Activated T-cell treated with anti-CD3 and anti-CD28 coated beads, Interleukin-2, amount 50 U/mL, for 72 hours (primary cell): ENCODE data around the gene KANSL1L. TPM values are rescaled to one million over a fixed set of nuclear protein-coding genes. Genes with fewer than 3 reads are reported as not detected.
A peak's percentile ranks its signal among the peaks of the same experiment; 100 is the strongest.

Experiments used
- ATAC-seq, 2 donors: fragments of 150-1000 bp; cut with Tn5 transposase; replicated peaks in 1 of 2; 2 replicates each; pipeline ENCODE4 v1.10.0; 2021; ENCODE audit warnings: moderate library complexity in 2 of 2, mild to moderate bottlenecking in 1 of 2
- DNase-seq, 2 donors: peaks; one replicate each; pipeline ENCODE4 v3.0.0; 2021 to 2022; ENCODE audit warnings: mixed read lengths in 1 of 2
- H3K27ac Mint-ChIP-seq: one replicate; pipeline ENCODE4 v1.8.0; 2022; ENCODE audit warnings: mild to moderate bottlenecking, moderate library complexity, mixed read lengths
- H3K27me3 Mint-ChIP-seq: one replicate; pipeline ENCODE4 v1.8.0; 2022; ENCODE audit warnings: low read depth, mixed read lengths
- H3K36me3 Mint-ChIP-seq, 2 donors: one replicate each; pipeline ENCODE4 v1.8.0; 2022; ENCODE audit warnings: mixed read lengths in 2 of 2, mild to moderate bottlenecking in 1 of 2; ENCODE audit not compliant: insufficient read depth in 2 of 2
- H3K4me1 Mint-ChIP-seq: one replicate; pipeline ENCODE4 v1.8.0; 2022; ENCODE audit warnings: low read depth, mixed read lengths
- H3K4me3 Mint-ChIP-seq, 2 donors: one replicate each; pipeline ENCODE4 v1.8.0; 2022; ENCODE audit warnings: mild to moderate bottlenecking in 2 of 2, mixed read lengths in 2 of 2, moderate library complexity in 2 of 2
- H3K9me3 Mint-ChIP-seq, 2 donors: one replicate each; pipeline ENCODE4 v1.8.0; 2022; ENCODE audit warnings: mixed read lengths in 2 of 2
- total RNA-seq, 2 donors: library from RNA; stranded (reverse); gene quantifications; one replicate each; pipeline ENCODE4 v1.2.3, GENCODE V29; 2022

KANSL1L gene
- total RNA-seq, 2 donors from 2014 or later: 7.8 to 10.5 TPM

GRCh38 chr2:210170446-210171303 lies 534 bp downstream of the KANSL1L start:
- peaks cover 34% of the 10 kb centered on the region for H3K4me1 Mint-ChIP-seq
- peak overlapping the region; percentile 98 for H3K27ac Mint-ChIP-seq
- peak overlapping the region; percentile 97 to 100 for H3K4me3 Mint-ChIP-seq
- H3K36me3 Mint-ChIP-seq: no peaks in the 10 kb centered on the region
- H3K9me3 Mint-ChIP-seq: no peaks in the 10 kb centered on the region
- ATAC-seq: peak; percentile 78 to 79
- peak; percentile 97 for DNase-seq
- peaks cover 8% of the 10 kb centered on the region for H3K27me3 Mint-ChIP-seq

GRCh38 chr2:210170196-210170445 lies 1.1 kb downstream of the KANSL1L start:
- Mint-ChIP-seq H3K4me3 (peak overlapping the region; percentile 97 to 100), H3K36me3 (no peaks in the 10 kb centered on the region), H3K27me3 (peaks cover 8% of the 10 kb centered on the region), H3K4me1 (peaks cover 34% of the 10 kb centered on the region), H3K27ac (peak overlapping the region; percentile 98), H3K9me3 (no peaks in the 10 kb centered on the region)
- DNase-seq (no peak), ATAC-seq (no peak)

DNA sequence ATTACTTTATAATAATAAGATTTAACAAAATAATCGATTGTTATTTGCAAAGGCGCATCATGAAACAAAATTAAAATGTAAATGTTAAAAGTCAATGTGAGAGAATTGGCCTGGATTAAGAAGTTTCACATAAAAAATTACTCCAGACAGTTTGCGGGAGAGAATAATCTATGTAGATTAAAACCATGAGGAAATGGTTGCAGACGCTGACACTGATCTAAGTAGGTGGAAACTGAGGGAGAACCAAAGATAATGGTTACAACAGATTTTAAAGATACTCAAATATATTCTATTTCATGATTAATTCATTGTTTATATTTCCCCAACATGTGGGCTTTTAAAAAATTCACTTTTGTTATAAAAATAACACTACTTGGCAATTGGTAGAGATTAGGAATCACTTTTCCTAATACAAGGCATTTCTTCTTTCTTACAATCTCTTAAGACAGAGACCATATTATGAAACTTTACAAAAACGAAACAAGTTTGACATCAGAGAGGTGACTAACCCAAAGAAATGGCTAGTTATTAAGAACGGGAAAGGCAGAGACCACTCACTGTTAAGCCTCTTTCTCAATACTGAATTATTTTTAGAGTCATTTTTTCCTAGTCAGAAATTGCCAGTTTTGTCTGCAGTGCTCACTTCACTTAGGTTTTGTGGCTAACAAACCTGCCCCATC lies 1.6 kb downstream of the KANSL1L start:
- Mint-ChIP-seq H3K4me3 (peak overlapping the region; percentile 97 to 100), H3K9me3 (no peaks in the 10 kb centered on the region), H3K27ac (peak overlapping the region; percentile 98), H3K36me3 (no peaks in the 10 kb centered on the region), H3K27me3 (peaks cover 8% of the 10 kb centered on the region), H3K4me1 (peaks cover 34% of the 10 kb centered on the region)
- ATAC-seq (peak; percentile 28 to 29), DNase-seq (no peak)

DNA sequence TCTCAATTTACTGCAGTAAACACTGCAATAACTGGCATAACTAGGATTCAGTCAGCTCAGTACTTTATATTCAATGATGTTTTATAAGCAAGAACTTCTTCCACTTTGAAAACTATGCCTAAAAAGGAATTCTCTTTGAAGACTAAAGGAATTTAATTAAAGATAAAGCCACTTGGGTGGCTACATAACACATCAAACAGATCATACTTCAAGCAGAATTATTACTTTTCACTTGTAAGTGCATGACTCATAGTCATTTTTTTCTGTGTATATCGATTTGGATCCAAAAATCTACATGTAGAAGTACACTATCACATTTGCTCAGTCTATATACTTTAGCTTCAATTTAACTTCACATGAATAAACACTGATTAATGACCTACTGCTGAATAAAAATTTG lies 4.0 kb downstream of the KANSL1L start:
- ATAC-seq (no peak), DNase-seq (no peak)
- Mint-ChIP-seq H3K36me3 (peaks cover 4% of the 10 kb centered on the region in 2 donors), H3K4me3 (no peak overlapping the region), H3K27me3 (peaks cover 5% of the 10 kb centered on the region), H3K9me3 (peaks cover 0 to 3% of the 10 kb centered on the region in 2 donors), H3K27ac (no peak overlapping the region), H3K4me1 (peaks cover 42% of the 10 kb centered on the region)

- H3K27ac Mint-ChIP-seq: peak overlapping the region; percentile 54
- peaks cover 0 to 3% of the 10 kb centered on the region in 2 donors for H3K9me3 Mint-ChIP-seq
- H3K36me3 Mint-ChIP-seq: peaks cover 4% of the 10 kb centered on the region in 2 donors
- H3K27me3 Mint-ChIP-seq: no peaks in the 10 kb centered on the region
- DNase-seq (no peak), ATAC-seq (no peak)
- no peak overlapping the region for H3K4me3 Mint-ChIP-seq
- peaks cover 10% of the 10 kb centered on the region for H3K4me1 Mint-ChIP-seq
Measured at GRCh38 chr2:210162466-210163124, 8.6 kb downstream of the KANSL1L start.

- no peak for DNase-seq
- Mint-ChIP-seq H3K36me3 (peaks cover 4 to 11% of the 10 kb centered on the region in 2 donors), H3K9me3 (peaks cover 0 to 3% of the 10 kb centered on the region in 2 donors), H3K4me1 (peaks cover 14% of the 10 kb centered on the region), H3K4me3 (no peak overlapping the region), H3K27me3 (no peaks in the 10 kb centered on the region), H3K27ac (no peak overlapping the region)
- ATAC-seq: no peak
Measured at GRCh38 chr2:210159059-210159458, 12.2 kb downstream of the KANSL1L start.

- peaks cover 11% of the 10 kb centered on the region for H3K4me1 Mint-ChIP-seq
- no peak overlapping the region for H3K27ac Mint-ChIP-seq
- DNase-seq (no peak), ATAC-seq (peak in 1 of 2 donors; percentile 33)
- H3K27me3 Mint-ChIP-seq: no peaks in the 10 kb centered on the region
- no peak overlapping the region for H3K4me3 Mint-ChIP-seq
- H3K9me3 Mint-ChIP-seq: peaks cover 0 to 3% of the 10 kb centered on the region in 2 donors
- peaks cover 5 to 13% of the 10 kb centered on the region in 2 donors for H3K36me3 Mint-ChIP-seq
Measured at GRCh38 chr2:210158236-210158635, 13.0 kb downstream of the KANSL1L start.

GRCh38 chr2:210157526-210157925 lies 13.7 kb downstream of the KANSL1L start:
- H3K27ac Mint-ChIP-seq: no peak overlapping the region
- peaks cover 4% of the 10 kb centered on the region for H3K4me1 Mint-ChIP-seq
- no peaks in the 10 kb centered on the region for H3K27me3 Mint-ChIP-seq
- ATAC-seq (no peak), DNase-seq (no peak)
- H3K36me3 Mint-ChIP-seq: peaks cover 2 to 10% of the 10 kb centered on the region in 2 donors
- H3K4me3 Mint-ChIP-seq: no peak overlapping the region
- no peaks in the 10 kb centered on the region for H3K9me3 Mint-ChIP-seq

DNA sequence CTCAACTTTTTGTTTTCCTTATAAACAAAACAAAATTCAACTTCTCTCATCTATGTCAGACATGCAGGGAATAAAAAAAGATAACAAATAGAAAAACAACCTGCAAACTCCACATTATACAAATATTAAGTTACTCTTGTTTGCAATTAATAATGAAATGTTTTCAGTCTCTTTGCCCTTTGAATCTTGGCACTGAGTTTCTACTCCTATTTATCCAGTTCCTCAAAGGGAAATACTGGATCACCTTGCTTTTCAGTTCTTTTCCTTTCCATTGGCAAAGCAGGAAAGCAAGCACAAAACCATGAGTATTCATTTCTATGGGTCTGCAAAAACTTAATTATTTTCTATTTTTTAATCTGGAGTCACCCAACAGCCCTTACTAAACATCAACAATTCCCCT lies 23.6 kb downstream of the KANSL1L start:
- peaks cover 9 to 13% of the 10 kb centered on the region in 2 donors for H3K36me3 Mint-ChIP-seq
- no peak overlapping the region for H3K4me3 Mint-ChIP-seq
- H3K9me3 Mint-ChIP-seq: peaks cover 6 to 13% of the 10 kb centered on the region in 2 donors
- no peaks in the 10 kb centered on the region for H3K27me3 Mint-ChIP-seq
- no peaks in the 10 kb centered on the region for H3K4me1 Mint-ChIP-seq
- H3K27ac Mint-ChIP-seq: no peak overlapping the region
- DNase-seq (no peak), ATAC-seq (no peak)

GRCh38 chr2:210132239-210132638 lies 39.0 kb downstream of the KANSL1L start:
- Mint-ChIP-seq H3K9me3 (no peaks in the 10 kb centered on the region), H3K27ac (no peak overlapping the region), H3K36me3 (peaks cover 0 to 3% of the 10 kb centered on the region in 2 donors), H3K4me1 (peaks cover 5% of the 10 kb centered on the region), H3K27me3 (no peaks in the 10 kb centered on the region), H3K4me3 (no peak overlapping the region)
- ATAC-seq (peak; percentile 9 to 49), DNase-seq (no peak)

GRCh38 chr2:210128961-210129360 lies 42.2 kb downstream of the KANSL1L start:
- H3K9me3 Mint-ChIP-seq: peaks cover 2 to 7% of the 10 kb centered on the region in 2 donors
- no peak overlapping the region for H3K4me3 Mint-ChIP-seq
- no peak for ATAC-seq
- peaks cover 5% of the 10 kb centered on the region for H3K4me1 Mint-ChIP-seq
- DNase-seq: no peak
- H3K36me3 Mint-ChIP-seq: peaks cover 4 to 16% of the 10 kb centered on the region in 2 donors
- no peak overlapping the region for H3K27ac Mint-ChIP-seq
- no peaks in the 10 kb centered on the region for H3K27me3 Mint-ChIP-seq

GRCh38 chr2:210113614-210114235 lies 57.5 kb downstream of the KANSL1L start:
- Mint-ChIP-seq H3K4me1 (no peaks in the 10 kb centered on the region), H3K36me3 (peaks cover 19 to 29% of the 10 kb centered on the region in 2 donors), H3K27ac (no peak overlapping the region), H3K27me3 (no peaks in the 10 kb centered on the region), H3K4me3 (no peak overlapping the region), H3K9me3 (peaks cover 14 to 20% of the 10 kb centered on the region in 2 donors)
- no peak for DNase-seq
- no peak for ATAC-seq

DNA sequence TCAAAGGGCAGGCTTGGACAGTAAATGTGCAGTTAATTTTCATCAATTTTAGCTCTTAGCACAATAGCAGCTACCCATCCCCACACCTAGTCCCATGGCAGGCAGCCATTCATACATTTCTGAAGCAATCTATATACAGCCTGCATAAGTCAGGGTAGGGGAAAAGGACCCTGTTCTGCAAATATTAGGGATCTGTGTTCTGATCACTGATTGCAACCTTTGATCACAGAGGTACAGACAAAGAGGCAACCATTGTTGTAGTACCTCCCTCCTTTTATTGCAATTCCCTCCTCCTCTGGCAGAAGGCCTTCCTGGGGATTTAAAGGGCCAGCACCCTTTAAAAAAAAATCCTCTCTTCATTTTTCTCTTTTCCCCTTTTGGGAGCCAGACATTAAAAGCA lies 58.3 kb downstream of the KANSL1L start:
- DNase-seq: no peak
- H3K4me1 Mint-ChIP-seq: no peaks in the 10 kb centered on the region
- ATAC-seq: no peak
- H3K27ac Mint-ChIP-seq: no peak overlapping the region
- H3K36me3 Mint-ChIP-seq: peaks cover 19 to 29% of the 10 kb centered on the region in 2 donors
- no peaks in the 10 kb centered on the region for H3K27me3 Mint-ChIP-seq
- H3K4me3 Mint-ChIP-seq: no peak overlapping the region
- peaks cover 14 to 20% of the 10 kb centered on the region in 2 donors for H3K9me3 Mint-ChIP-seq
